Esophagus muscularis mucosa (tissue), 4 donors: ENCODE data around the gene SUFU. TPM values are rescaled to one million over a fixed set of nuclear protein-coding genes. Genes with fewer than 3 reads are reported as not detected.

ENCODE experiments used
- DNase-seq: peaks from one replicate; pipeline ENCODE4 v3.0.0-alpha.2; 2017; ENCODE audit errors: extremely low spot score
- H3K27ac ChIP-seq, 4 donors: fragments of 200-600 bp; sonication (generic); replicated peaks in 1 of 4; 1 replicate in 3 of 4; 2 replicates in 1 of 4; pipeline ENCODE4 v1.5.1; 2016 to 2019; ENCODE audit warnings: mild to moderate bottlenecking in 1 of 4
- H3K27me3 ChIP-seq, 4 donors: fragments of 200-600 bp; sonication (generic); one replicate each; pipeline versions ENCODE4 v1.5.1 to v1.6.0; 2016 to 2019
- H3K36me3 ChIP-seq, 4 donors: fragments of 200-600 bp; sonication (generic); one replicate each; pipeline ENCODE4 v1.5.1; 2016 to 2019
- H3K4me1 ChIP-seq, 4 donors: fragments of 200-600 bp; sonication (generic); one replicate each; pipeline ENCODE4 v1.5.1; 2016 to 2019
- H3K4me3 ChIP-seq, 4 donors: fragments of 200-600 bp; sonication (generic); 1 replicate in 2 of 4; 2 replicates in 2 of 4; pipeline ENCODE4 v1.5.1; 2016 to 2019; ENCODE audit warnings: mild to moderate bottlenecking in 4 of 4, moderate library complexity in 1 of 4
- H3K9me3 ChIP-seq, 4 donors: fragments of 200-600 bp; sonication (generic); 1 replicate in 3 of 4; 2 replicates in 1 of 4; pipeline ENCODE4 v1.5.1; 2016 to 2019
- CTCF ChIP-seq, 3 experiments: fragments of 200-600 bp in 2 of 3; fragments of 450-650 bp in 1 of 3; sonication (generic) in 2 of 3; IDR thresholded peaks; one replicate each; pipeline ENCODE4 v1.5.1; 2017 to 2019; ENCODE audit warnings: antibody characterized with exemption in 3 of 3, mild to moderate bottlenecking in 2 of 3, moderate library complexity in 1 of 3
- EP300 ChIP-seq: sonication (generic); formaldehyde crosslinking; IDR thresholded peaks from one replicate; pipeline ENCODE4 v1.6.1; 2017; ENCODE audit warnings: antibody characterized with exemption
- POLR2A ChIP-seq: fragments of 450-650 bp; IDR thresholded peaks from one replicate; pipeline ENCODE4 v1.6.1; 2017; ENCODE audit warnings: antibody characterized with exemption, moderate library complexity, mild to moderate bottlenecking, low read depth
- POLR2AphosphoS5 ChIP-seq, 2 donors: sonication (generic); formaldehyde crosslinking; IDR thresholded peaks; one replicate each; pipeline ENCODE4 v1.6.1; 2017; ENCODE audit warnings: antibody characterized with exemption in 2 of 2
- WGBS: methylation state at CpG from one replicate; pipeline ENCODE4 v1.1.5; 2018; 5-methylcytosine and 5-hydroxymethylcytosine counted together
- intact Hi-C: fragments of 100-400 bp; cut with DNase I; formaldehyde crosslinking; loops from one replicate; pipeline ENCODE4 v1.15.1; 2023
- total RNA-seq, 4 donors: library from RNA; depleted of rRNA; stranded (reverse); fragments of >200 nt; gene quantifications; one replicate each; pipeline versions ENCODE4 v1.1.0 to v1.2.1, GENCODE V29; 2016

Gene SUFU
- total RNA-seq, 4 donors from 2014 or later = 5.0 to 11.7 (median 10.1) TPM

GRCh38 chr10:102588875-102589274, 85.1 kb downstream of the SUFU start:
- Histone ChIP-seq H3K27me3 (no peaks in the 10 kb centered on the region), H3K9me3 (no peaks in the 10 kb centered on the region), H3K27ac (no peak overlapping the region), H3K36me3 (peaks cover 0 to 6% (median 4%) of the 10 kb centered on the region in 4 donors), H3K4me1 (peaks cover 0 to 17% (median 7%) of the 10 kb centered on the region in 4 donors), H3K4me3 (no peak overlapping the region)
- DNase-seq = no peak
- intact Hi-C loops = no loop called here
- TF ChIP-seq POLR2AphosphoS5 (IDR thresholded peaks at IDR 0.05) (no peak), POLR2A (no peak), EP300 (no peak), CTCF (IDR thresholded peaks at IDR 0.05) (no peak)
- 86% methylated on average over 1 of the region's 1 CpG for WGBS

GRCh38 chr10:102593074-102593803, 89.5 kb downstream of the SUFU start:
- no peaks in the 10 kb centered on the region for H3K9me3 ChIP-seq
- peaks cover 24 to 50% (median 36%) of the 10 kb centered on the region in 4 donors for H3K4me1 ChIP-seq
- no peaks in the 10 kb centered on the region for H3K27me3 ChIP-seq
- H3K4me3 ChIP-seq = no peak overlapping the region
- H3K27ac ChIP-seq = no peak overlapping the region
- no peak for TF ChIP-seq POLR2AphosphoS5 (IDR thresholded peaks at IDR 0.05)
- intact Hi-C loops = no loop called here
- no peak for DNase-seq
- WGBS = 89% methylated on average over 3 of the region's 6 CpGs
- H3K36me3 ChIP-seq = peaks cover 0 to 39% (median 19%) of the 10 kb centered on the region in 4 donors

GRCh38 chr10:102593804-102594079, 90.0 kb downstream of the SUFU start:
- intact Hi-C loops = no loop called here

GRCh38 chr10:102595293-102595692, 91.5 kb downstream of the SUFU start:
- 42% methylated on average over 2 of the region's 2 CpGs for WGBS
- Histone ChIP-seq H3K27ac (peak overlapping the region in 1 of 4 donors; percentile 69), H3K4me3 (no peak overlapping the region), H3K36me3 (peaks cover 0 to 59% (median 34%) of the 10 kb centered on the region in 4 donors), H3K4me1 (peaks cover 43 to 68% (median 55%) of the 10 kb centered on the region in 4 donors), H3K27me3 (no peaks in the 10 kb centered on the region), H3K9me3 (no peaks in the 10 kb centered on the region)
- intact Hi-C loops = no loop called here
- DNase-seq = no peak
- peak in 1 of 3 experiments; percentile 5 for TF ChIP-seq CTCF (IDR thresholded peaks at IDR 0.05)
- TF ChIP-seq POLR2A = no peak
- TF ChIP-seq EP300 = no peak

More at GRCh38 chr10:102593804-102594079, 90.0 kb downstream of the SUFU start:
- H3K4me1 ChIP-seq = peaks cover 29 to 52% (median 40%) of the 10 kb centered on the region in 4 donors
- H3K9me3 ChIP-seq = no peaks in the 10 kb centered on the region
- H3K27me3 ChIP-seq = no peaks in the 10 kb centered on the region
- H3K36me3 ChIP-seq = peaks cover 0 to 44% (median 23%) of the 10 kb centered on the region in 4 donors
- H3K4me3 ChIP-seq = no peak overlapping the region
- H3K27ac ChIP-seq = no peak overlapping the region
- DNase-seq = no peak
- WGBS = 90% methylated on average over 6 of the region's 6 CpGs
- no peak for TF ChIP-seq EP300
- TF ChIP-seq POLR2A = no peak
- no peak for TF ChIP-seq CTCF (IDR thresholded peaks at IDR 0.05)
- no peak for TF ChIP-seq POLR2AphosphoS5 (IDR thresholded peaks at IDR 0.05)

GRCh38 chr10:102595897-102596296, 92.1 kb downstream of the SUFU start:
- intact Hi-C loops = no loop called here
- Histone ChIP-seq H3K4me1 (peaks cover 49 to 74% (median 59%) of the 10 kb centered on the region in 4 donors), H3K27ac (peak overlapping the region in 3 of 4 donors; percentile 4 to 69 (median 10)), H3K4me3 (no peak overlapping the region), H3K36me3 (peaks cover 0 to 65% (median 37%) of the 10 kb centered on the region in 4 donors), H3K27me3 (no peaks in the 10 kb centered on the region), H3K9me3 (no peaks in the 10 kb centered on the region)
- TF ChIP-seq EP300 (no peak), CTCF (IDR thresholded peaks at IDR 0.05) (no peak), POLR2AphosphoS5 (IDR thresholded peaks at IDR 0.05) (no peak), POLR2A (no peak)
- WGBS = 79% methylated on average over 4 of the region's 4 CpGs
- DNase-seq = no peak
